OCI-LY1 (cell line): ENCODE measurements around the gene SLC46A3.
A peak's percentile ranks its signal among the peaks of the same experiment; 100 is the strongest.

ENCODE experiments used
- H2AFZ ChIP-seq: fragments of 200-600 bp; sonication (generic), shearing (Covaris generic); 2 replicates; pipeline ENCODE4 v1.6.0; 2014; ENCODE audit warnings: antibody characterized with exemption, mild to moderate bottlenecking, low read length
- H3F3A ChIP-seq: fragments of 200-600 bp; sonication (generic), shearing (Covaris generic); 2 replicates; pipeline ENCODE4 v1.6.0; 2014; ENCODE audit warnings: mild to moderate bottlenecking, antibody characterized with exemption, low read length, moderate library complexity; ENCODE audit not compliant: insufficient read depth
- H3K27ac ChIP-seq: fragments of 200-600 bp; sonication (generic); 2 replicates; pipeline ENCODE4 v1.5.1; 2014; ENCODE audit warnings: low read length, mixed run types, mild to moderate bottlenecking, low read depth; ENCODE audit not compliant: poor library complexity, severe bottlenecking
- H3K27me3 ChIP-seq: fragments of 200-600 bp; sonication (generic); 2 replicates; pipeline ENCODE4 v1.6.0; 2014; ENCODE audit warnings: antibody characterized with exemption, mild to moderate bottlenecking, low read length, moderate library complexity; ENCODE audit not compliant: insufficient read depth
- H3K36me3 ChIP-seq: fragments of 200-600 bp; sonication (generic); 2 replicates; pipeline ENCODE4 v1.6.1; 2014; ENCODE audit warnings: mild to moderate bottlenecking, antibody characterized with exemption, low read length, moderate library complexity, mixed read lengths; ENCODE audit not compliant: insufficient read depth
- H3K4me1 ChIP-seq: fragments of 200-600 bp; sonication (generic); 2 replicates; pipeline ENCODE4 v1.5.1; 2014; ENCODE audit warnings: mild to moderate bottlenecking, low read length, moderate library complexity; ENCODE audit not compliant: insufficient read depth, severe bottlenecking
- H3K4me2 ChIP-seq: fragments of 200-600 bp; sonication (generic), shearing (Covaris generic); 2 replicates; pipeline ENCODE4 v1.6.1; 2014; ENCODE audit warnings: low read length
- H3K4me3 ChIP-seq: fragments of 200-600 bp; sonication (generic); 2 replicates; pipeline ENCODE4 v1.5.1; 2014; ENCODE audit warnings: low read length, low read depth, mild to moderate bottlenecking, mixed read lengths; ENCODE audit not compliant: poor library complexity, severe bottlenecking
- H3K79me2 ChIP-seq: fragments of 200-600 bp; shearing (Covaris generic); 2 replicates; pipeline ENCODE4 v1.6.1; 2016; ENCODE audit warnings: mixed run types, low read length, mixed read lengths; ENCODE audit not compliant: insufficient read depth
- H3K9ac ChIP-seq: fragments of 200-600 bp; sonication (generic), shearing (Covaris generic); 2 replicates; pipeline ENCODE4 v1.6.1; 2014; ENCODE audit warnings: mild to moderate bottlenecking, low read length, mixed read lengths
- H3K9me2 ChIP-seq: fragments of 200-600 bp; sonication (generic), shearing (Covaris generic); 2 replicates; pipeline ENCODE4 v1.6.1; 2014; ENCODE audit warnings: low read depth, mild to moderate bottlenecking, low read length, mixed read lengths
- H3K9me3 ChIP-seq: fragments of 200-600 bp; shearing (Covaris generic); 2 replicates; pipeline ENCODE4 v1.6.1; 2014; ENCODE audit warnings: low read length, mixed read lengths
- H4K20me1 ChIP-seq: fragments of 200-600 bp; sonication (generic), shearing (Covaris generic); 2 replicates; pipeline ENCODE4 v1.6.0; 2016; ENCODE audit warnings: mild to moderate bottlenecking, low read length; ENCODE audit not compliant: insufficient read depth
- EZH2 ChIP-seq: fragments of 200-600 bp; sonication (generic), shearing (Covaris generic); IDR thresholded peaks from 2 replicates; pipeline ENCODE4 v1.8.0; 2017; ENCODE audit warnings: borderline replicate concordance, mixed run types, mild to moderate bottlenecking, antibody characterized with exemption, low read length, moderate library complexity, mixed read lengths
- TF ChIP-seq, protein P1 (sequence below): fragments of 200-600 bp; sonication (generic), shearing (Covaris generic); IDR thresholded peaks from 2 replicates; pipeline ENCODE4 v1.5.1; 2017; ENCODE audit warnings: mild to moderate bottlenecking, antibody characterized with exemption, low read length, moderate library complexity, mixed read lengths

The SLC46A3 gene

DNA sequence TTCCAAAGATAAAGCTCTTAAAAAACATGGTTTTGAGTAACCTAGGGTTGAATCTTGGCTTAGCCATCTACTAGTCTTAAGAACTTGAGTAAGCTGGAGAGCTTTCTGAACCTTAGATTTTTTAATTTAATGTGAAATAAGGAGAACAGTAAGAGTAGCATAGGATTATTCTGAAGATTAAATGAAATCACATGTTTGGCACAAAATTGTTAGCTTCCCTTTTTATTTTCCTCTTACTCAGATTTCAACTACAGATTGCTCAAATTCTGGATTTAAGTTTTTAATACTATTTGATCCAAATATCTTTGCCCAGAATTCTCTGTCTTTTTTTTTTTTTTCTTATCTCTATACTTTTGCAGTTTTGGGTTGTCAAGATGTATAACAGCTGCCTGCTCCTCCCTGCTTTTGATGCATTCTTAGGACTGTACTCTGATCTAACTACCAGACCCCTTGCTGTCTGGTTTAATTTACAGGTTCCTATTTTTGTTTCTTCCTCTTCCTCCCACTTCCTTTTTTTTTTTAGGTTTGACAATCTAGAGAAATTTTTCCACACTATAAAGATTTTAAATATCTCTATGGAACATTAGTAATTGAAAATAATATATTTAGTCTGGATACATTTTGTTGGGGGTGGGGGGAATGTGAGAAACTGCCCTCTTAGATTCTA, 47.5 kb downstream of the SLC46A3 start:
- Histone ChIP-seq H3F3A (no peaks in the 10 kb centered on the region), H3K4me3 (no peak overlapping the region), H4K20me1 (no peaks in the 10 kb centered on the region), H3K4me2 (no peak overlapping the region), H3K27me3 (no peaks in the 10 kb centered on the region), H3K9ac (no peak overlapping the region), H3K4me1 (no peaks in the 10 kb centered on the region), H3K36me3 (peaks cover 98% of the 10 kb centered on the region), H3K9me3 (no peaks in the 10 kb centered on the region), H2AFZ (no peak overlapping the region), H3K27ac (no peak overlapping the region), H3K79me2 (no peaks in the 10 kb centered on the region), H3K9me2 (no peaks in the 10 kb centered on the region)
- TF ChIP-seq EZH2 = no peak
- TF ChIP-seq, protein P1, sequence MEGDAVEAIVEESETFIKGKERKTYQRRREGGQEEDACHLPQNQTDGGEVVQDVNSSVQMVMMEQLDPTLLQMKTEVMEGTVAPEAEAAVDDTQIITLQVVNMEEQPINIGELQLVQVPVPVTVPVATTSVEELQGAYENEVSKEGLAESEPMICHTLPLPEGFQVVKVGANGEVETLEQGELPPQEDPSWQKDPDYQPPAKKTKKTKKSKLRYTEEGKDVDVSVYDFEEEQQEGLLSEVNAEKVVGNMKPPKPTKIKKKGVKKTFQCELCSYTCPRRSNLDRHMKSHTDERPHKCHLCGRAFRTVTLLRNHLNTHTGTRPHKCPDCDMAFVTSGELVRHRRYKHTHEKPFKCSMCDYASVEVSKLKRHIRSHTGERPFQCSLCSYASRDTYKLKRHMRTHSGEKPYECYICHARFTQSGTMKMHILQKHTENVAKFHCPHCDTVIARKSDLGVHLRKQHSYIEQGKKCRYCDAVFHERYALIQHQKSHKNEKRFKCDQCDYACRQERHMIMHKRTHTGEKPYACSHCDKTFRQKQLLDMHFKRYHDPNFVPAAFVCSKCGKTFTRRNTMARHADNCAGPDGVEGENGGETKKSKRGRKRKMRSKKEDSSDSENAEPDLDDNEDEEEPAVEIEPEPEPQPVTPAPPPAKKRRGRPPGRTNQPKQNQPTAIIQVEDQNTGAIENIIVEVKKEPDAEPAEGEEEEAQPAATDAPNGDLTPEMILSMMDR = no peak

DNA sequence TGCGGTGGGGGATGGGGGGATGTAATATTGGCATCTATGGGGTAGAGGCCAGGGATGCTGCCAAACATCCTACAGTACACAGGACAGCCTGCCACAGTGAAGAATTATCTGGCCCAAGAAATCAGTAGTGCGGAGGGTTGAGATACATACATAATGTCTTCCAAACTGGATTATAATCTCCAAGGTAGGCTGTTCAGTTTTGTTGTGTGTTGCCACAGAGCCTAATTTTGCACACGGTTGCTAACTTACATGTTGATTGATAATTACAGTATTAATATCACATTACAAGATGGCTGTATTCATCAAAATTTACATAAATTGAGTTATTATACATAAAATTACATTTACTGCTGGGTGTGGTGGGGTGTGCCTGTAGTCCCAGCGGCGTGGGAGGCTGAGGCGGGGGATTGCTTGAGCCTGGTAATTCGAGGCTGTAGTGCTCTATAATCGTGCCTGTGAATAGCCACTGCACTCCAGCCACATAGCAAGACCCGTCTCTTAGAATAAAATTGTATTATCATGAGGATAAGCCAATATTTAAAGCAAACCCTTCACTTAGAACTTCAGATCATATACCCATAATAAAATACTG, 51.8 kb downstream of the SLC46A3 start:
- Histone ChIP-seq H3K4me3 (no peak overlapping the region), H3K27me3 (no peaks in the 10 kb centered on the region), H3K9me3 (no peaks in the 10 kb centered on the region), H3F3A (no peaks in the 10 kb centered on the region), H3K36me3 (peaks cover 94% of the 10 kb centered on the region), H3K4me1 (no peaks in the 10 kb centered on the region), H3K27ac (no peak overlapping the region), H2AFZ (no peak overlapping the region), H3K9ac (no peak overlapping the region), H3K4me2 (no peak overlapping the region), H3K79me2 (peaks cover 6% of the 10 kb centered on the region), H3K9me2 (no peaks in the 10 kb centered on the region), H4K20me1 (no peaks in the 10 kb centered on the region)
- TF ChIP-seq, protein P1 = no peak
- TF ChIP-seq EZH2 = no peak

DNA sequence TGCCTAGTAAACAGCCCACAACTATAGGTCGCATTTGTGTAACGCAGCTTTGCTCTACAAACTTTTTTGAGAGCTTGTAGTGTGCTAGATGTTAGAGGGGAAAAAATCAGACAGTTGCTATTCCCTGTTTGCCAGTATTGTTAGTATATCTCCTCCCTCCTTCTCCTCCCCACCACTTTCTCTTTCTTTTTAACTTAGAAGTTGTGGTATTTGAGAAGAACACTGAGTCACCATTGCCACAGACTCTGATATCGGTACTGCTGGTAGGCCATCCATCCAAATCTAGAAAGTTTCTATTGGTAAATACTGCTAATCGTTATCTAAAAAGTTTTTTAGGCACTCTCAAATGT, 59.2 kb downstream of the SLC46A3 start:
- no peaks in the 10 kb centered on the region for H3K27me3 ChIP-seq
- peaks cover 40% of the 10 kb centered on the region for H3K4me1 ChIP-seq
- TF ChIP-seq, protein P1 = no peak
- TF ChIP-seq EZH2 = no peak
- no peak overlapping the region for H2AFZ ChIP-seq
- H3K36me3 ChIP-seq = peaks cover 32% of the 10 kb centered on the region
- H3K9ac ChIP-seq = peak overlapping the region; percentile 90
- peak overlapping the region; percentile 87 for H3K4me3 ChIP-seq
- H4K20me1 ChIP-seq = no peaks in the 10 kb centered on the region
- peak overlapping the region; percentile 79 for H3K4me2 ChIP-seq
- peak overlapping the region; percentile 4 for H3K27ac ChIP-seq
- no peaks in the 10 kb centered on the region for H3K9me2 ChIP-seq
- H3K79me2 ChIP-seq = peaks cover 51% of the 10 kb centered on the region
- H3K9me3 ChIP-seq = no peaks in the 10 kb centered on the region
- no peaks in the 10 kb centered on the region for H3F3A ChIP-seq
